ENCODE measurements around the gene EEIG2.

DNA sequence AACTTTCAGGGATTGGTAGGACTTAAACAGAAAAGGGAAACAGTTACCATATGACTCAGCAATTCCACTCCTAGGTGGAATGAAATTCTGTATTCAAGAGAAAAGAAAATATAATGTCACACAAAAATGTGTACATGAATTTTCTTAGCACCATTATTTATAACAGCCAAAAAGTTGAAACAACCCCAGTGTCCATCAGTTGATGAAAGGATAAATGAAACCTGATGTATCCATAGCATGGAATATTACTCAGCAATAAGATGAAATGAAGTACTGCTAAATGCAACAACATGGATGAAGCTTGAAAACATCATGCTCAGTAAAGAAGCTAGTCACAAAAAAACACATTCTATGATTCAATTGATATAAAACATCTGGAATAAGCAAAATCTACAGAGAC lies 15.5 kb downstream of the EEIG2 start:
- TF ChIP-seq, protein P1, sequence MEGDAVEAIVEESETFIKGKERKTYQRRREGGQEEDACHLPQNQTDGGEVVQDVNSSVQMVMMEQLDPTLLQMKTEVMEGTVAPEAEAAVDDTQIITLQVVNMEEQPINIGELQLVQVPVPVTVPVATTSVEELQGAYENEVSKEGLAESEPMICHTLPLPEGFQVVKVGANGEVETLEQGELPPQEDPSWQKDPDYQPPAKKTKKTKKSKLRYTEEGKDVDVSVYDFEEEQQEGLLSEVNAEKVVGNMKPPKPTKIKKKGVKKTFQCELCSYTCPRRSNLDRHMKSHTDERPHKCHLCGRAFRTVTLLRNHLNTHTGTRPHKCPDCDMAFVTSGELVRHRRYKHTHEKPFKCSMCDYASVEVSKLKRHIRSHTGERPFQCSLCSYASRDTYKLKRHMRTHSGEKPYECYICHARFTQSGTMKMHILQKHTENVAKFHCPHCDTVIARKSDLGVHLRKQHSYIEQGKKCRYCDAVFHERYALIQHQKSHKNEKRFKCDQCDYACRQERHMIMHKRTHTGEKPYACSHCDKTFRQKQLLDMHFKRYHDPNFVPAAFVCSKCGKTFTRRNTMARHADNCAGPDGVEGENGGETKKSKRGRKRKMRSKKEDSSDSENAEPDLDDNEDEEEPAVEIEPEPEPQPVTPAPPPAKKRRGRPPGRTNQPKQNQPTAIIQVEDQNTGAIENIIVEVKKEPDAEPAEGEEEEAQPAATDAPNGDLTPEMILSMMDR (CRISPR knock-in tag; IDR thresholded peaks at IDR 0.05): no peak
- TF ChIP-seq ZNF274 (CRISPR knock-in tag; IDR thresholded peaks at IDR 0.05) (no peak), MXI1 (IDR thresholded peaks at IDR 0.05; ENCODE audit: borderline replicate concordance, low read depth, low read length) (no peak), EZH2 (conservative IDR thresholded peaks at IDR 0.05; ENCODE audit: low read depth, low read length) (no peak), FOXP1 (IDR thresholded peaks at IDR 0.05) (no peak), FOXP1 (CRISPR knock-in tag; IDR thresholded peaks at IDR 0.05) (no peak), ZNF768 (CRISPR knock-in tag; IDR thresholded peaks at IDR 0.05) (no peak), NONO (IDR thresholded peaks at IDR 0.05) (no peak), NONO (CRISPR knock-in tag; conservative IDR thresholded peaks at IDR 0.05) (no peak), ZFX (CRISPR knock-in tag; IDR thresholded peaks at IDR 0.05; ENCODE audit: low read depth) (no peak), CBX2 (IDR thresholded peaks at IDR 0.05; ENCODE audit: low read depth, low read length) (no peak), CBX2 (CRISPR knock-in tag; IDR thresholded peaks at IDR 0.05; ENCODE audit: low read depth) (no peak), REPIN1 (CRISPR knock-in tag; IDR thresholded peaks at IDR 0.05; ENCODE audit: borderline replicate concordance, low read depth) (no peak), GZF1 (CRISPR knock-in tag; IDR thresholded peaks at IDR 0.05) (no peak)
- TF ChIP-seq, protein P2, sequence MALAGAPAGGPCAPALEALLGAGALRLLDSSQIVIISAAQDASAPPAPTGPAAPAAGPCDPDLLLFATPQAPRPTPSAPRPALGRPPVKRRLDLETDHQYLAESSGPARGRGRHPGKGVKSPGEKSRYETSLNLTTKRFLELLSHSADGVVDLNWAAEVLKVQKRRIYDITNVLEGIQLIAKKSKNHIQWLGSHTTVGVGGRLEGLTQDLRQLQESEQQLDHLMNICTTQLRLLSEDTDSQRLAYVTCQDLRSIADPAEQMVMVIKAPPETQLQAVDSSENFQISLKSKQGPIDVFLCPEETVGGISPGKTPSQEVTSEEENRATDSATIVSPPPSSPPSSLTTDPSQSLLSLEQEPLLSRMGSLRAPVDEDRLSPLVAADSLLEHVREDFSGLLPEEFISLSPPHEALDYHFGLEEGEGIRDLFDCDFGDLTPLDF (CRISPR knock-in tag; IDR thresholded peaks at IDR 0.05): no peak
